Activated naive CD4-positive, alpha-beta T cell treated with anti-CD3 and anti-CD28 coated beads, Interleukin-2, amount 10 ng/mL, durations not matched to agents 7 days and 5 days (primary cell): Measurements from ENCODE around the gene EVI5.
"Not testable (repeated sequence)": the region's sequence is repeated elsewhere in the genome, so short reads cannot be mapped to it uniquely, and the experiment has no call there.

ENCODE experiments used
- CTCF ChIA-PET: fragments of 350-600 bp; sonication (Branson Sonifier 250); formaldehyde crosslinking; loops from one replicate; lab custom pipeline; 2021; ENCODE audit warnings: antibody characterized with exemption; lab: Charles Lee
- DNase-seq: peaks from one replicate; pipeline ENCODE4 v3.0.0-alpha.2; 2020
- H3K27ac Mint-ChIP-seq: one replicate; pipeline ENCODE4 v1.8.0; 2021; ENCODE audit warnings: mild to moderate bottlenecking, moderate library complexity, mixed read lengths
- H3K27me3 Mint-ChIP-seq: one replicate; pipeline ENCODE4 v1.8.0; 2021; ENCODE audit warnings: mild to moderate bottlenecking, mixed read lengths
- H3K36me3 Mint-ChIP-seq: one replicate; pipeline ENCODE4 v1.8.0; 2021; ENCODE audit warnings: mixed read lengths
- H3K4me1 Mint-ChIP-seq: one replicate; pipeline ENCODE4 v1.8.0; 2021; ENCODE audit warnings: mixed read lengths
- H3K4me3 Mint-ChIP-seq: one replicate; pipeline ENCODE4 v1.8.0; 2021; ENCODE audit warnings: mild to moderate bottlenecking, moderate library complexity, mixed read lengths
- H3K9me3 Mint-ChIP-seq: one replicate; pipeline ENCODE4 v1.8.0; 2021; ENCODE audit warnings: mixed read lengths

EVI5 gene

DNA sequence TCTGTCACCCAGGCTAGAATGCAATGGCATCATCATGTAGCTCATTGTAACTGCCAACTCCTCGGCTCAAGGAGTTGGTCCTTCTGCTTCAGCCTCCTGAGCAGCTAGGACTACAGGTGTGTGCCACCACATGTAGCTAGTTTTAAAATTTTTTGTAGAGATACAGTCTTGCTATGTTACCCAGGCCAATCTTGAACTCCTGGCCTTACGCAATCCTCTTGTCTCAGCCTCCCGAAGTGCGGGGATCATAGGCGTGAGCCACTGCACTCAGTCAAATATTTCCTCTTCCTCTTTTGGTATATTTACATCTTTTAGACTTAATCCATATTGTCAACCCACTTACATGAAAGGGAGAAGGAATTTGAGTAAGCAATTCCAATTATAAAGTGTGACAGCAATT is 121.1 kb downstream of the EVI5 start:
- CTCF ChIA-PET, result interaction anchor here (0.7 kb wide), 1 partner anchor 12 kb away, joined by 3 read pairs; no protein-coding TSS in a partner anchor
- Mint-ChIP-seq H3K36me3 (no peaks in the 10 kb centered on the region), H3K27ac (no peak overlapping the region), H3K4me3 (no peak overlapping the region), H3K9me3 (no peaks in the 10 kb centered on the region), H3K27me3 (no peaks in the 10 kb centered on the region), H3K4me1 (no peaks in the 10 kb centered on the region)
- no peak for DNase-seq

- Mint-ChIP-seq H3K27ac (no peak overlapping the region), H3K4me1 (no peaks in the 10 kb centered on the region), H3K4me3 (no peak overlapping the region), H3K27me3 (no peaks in the 10 kb centered on the region), H3K36me3 (no peaks in the 10 kb centered on the region), H3K9me3 (no peaks in the 10 kb centered on the region)
- CTCF ChIA-PET, result no interaction called here
- DNase-seq, result no peak
Measured at GRCh38 chr1:92662048-92662447, 122.9 kb downstream of the EVI5 start.

- Mint-ChIP-seq H3K27me3 (peaks cover 4% of the 10 kb centered on the region), H3K27ac (no peak overlapping the region), H3K36me3 (peaks cover 2% of the 10 kb centered on the region), H3K4me3 (no peak overlapping the region), H3K9me3 (peaks cover 22% of the 10 kb centered on the region), H3K4me1 (no peaks in the 10 kb centered on the region)
- CTCF ChIA-PET, result interaction anchor here (0.6 kb wide), 1 partner anchor 842 kb away, joined by 3 read pairs; no protein-coding TSS in a partner anchor
- no peak for DNase-seq
Measured at GRCh38 chr1:92657701-92658100, 127.2 kb downstream of the EVI5 start.

DNA sequence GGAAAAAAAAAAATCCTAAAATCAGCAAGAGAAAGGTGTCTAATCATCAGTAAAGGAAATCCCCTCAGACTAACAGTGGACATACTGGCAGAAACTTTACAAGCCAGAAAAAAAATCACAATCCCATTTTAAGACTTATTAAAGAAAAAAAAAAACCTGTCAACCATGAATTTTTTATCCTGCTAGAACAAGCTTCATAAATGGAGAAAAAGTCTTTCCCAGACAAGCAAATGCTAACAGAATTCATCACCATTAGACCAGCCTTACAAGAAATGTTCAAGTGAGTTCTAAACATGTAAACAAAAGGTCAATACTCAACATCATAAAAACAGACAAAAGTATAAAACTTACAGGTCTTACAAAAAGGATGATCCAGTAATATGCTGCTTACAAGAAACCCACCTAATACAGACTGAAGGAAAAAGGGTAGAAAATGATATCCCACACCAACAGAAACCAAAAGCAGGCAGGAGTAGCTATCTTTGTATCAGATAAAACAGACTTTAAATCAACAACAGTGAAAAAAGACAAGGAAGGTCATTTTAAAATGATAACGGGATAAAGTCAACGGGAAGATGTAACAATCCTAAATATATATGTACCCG is 129.6 kb downstream of the EVI5 start:
- H3K4me1 Mint-ChIP-seq, result no peaks in the 10 kb centered on the region
- peaks cover 4% of the 10 kb centered on the region for H3K27me3 Mint-ChIP-seq
- no peak overlapping the region for H3K27ac Mint-ChIP-seq
- DNase-seq, result no peak
- H3K9me3 Mint-ChIP-seq, result peaks cover 22% of the 10 kb centered on the region
- CTCF ChIA-PET, result interaction anchor here (1.1 kb wide), 1 partner anchor 10 kb away, joined by 5 read pairs; no protein-coding TSS in a partner anchor
- H3K36me3 Mint-ChIP-seq, result peaks cover 2% of the 10 kb centered on the region
- no peak overlapping the region for H3K4me3 Mint-ChIP-seq

GRCh38 chr1:92653605-92654381 is 131.1 kb downstream of the EVI5 start:
- no peak for DNase-seq

DNA sequence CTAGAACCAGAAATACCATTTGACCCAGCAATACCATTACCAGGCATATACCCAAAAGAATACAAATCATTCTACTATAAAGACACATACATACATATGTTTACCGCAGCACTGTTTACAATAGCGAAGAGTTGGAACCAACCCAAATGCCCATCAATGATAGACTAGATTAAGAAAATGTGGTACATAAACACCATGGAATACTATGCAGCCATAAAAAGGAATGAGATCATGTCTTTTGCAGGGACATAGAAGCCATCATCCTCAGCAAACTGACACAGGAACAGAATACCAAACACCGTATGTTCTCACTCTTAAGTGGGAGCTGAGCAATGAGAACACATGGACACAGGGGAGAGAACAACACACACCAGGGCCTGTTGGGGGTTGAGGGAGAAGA is 144.2 kb downstream of the EVI5 start:
- H3K36me3 Mint-ChIP-seq, H3K27me3 Mint-ChIP-seq, H3K9me3 Mint-ChIP-seq, CTCF ChIA-PET, H3K27ac Mint-ChIP-seq, DNase-seq, H3K4me3 Mint-ChIP-seq, H3K4me1 Mint-ChIP-seq: not testable (repeated sequence)

More at GRCh38 chr1:92653605-92654381, 131.1 kb downstream of the EVI5 start:
- Mint-ChIP-seq H3K27me3 (peaks cover 11% of the 10 kb centered on the region), H3K9me3 (peaks cover 22% of the 10 kb centered on the region), H3K4me1 (no peaks in the 10 kb centered on the region), H3K36me3 (peaks cover 2% of the 10 kb centered on the region), H3K4me3 (no peak overlapping the region), H3K27ac (no peak overlapping the region)
- CTCF ChIA-PET, result interaction anchor here (1.1 kb wide), 1 partner anchor 8 kb away, joined by 5 read pairs; no protein-coding TSS in a partner anchor

DNA sequence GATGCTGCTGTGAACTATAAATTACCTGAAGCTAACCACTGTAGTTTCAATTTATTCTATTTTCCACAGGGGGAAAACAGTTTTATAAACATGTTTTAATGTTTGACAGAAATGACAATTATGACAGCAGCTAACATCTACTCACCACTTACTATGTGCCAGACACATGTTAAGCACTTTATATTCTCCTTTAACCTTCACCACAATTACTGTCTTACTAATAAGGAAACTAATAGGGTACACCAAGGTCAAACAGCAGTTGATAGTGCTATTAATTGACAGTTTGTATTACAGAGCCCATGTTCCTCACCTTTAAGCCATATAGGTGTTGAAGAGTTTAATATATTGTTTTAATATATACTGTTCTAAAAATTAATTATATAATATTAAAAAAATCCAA is 146.4 kb downstream of the EVI5 start:
- no peaks in the 10 kb centered on the region for H3K36me3 Mint-ChIP-seq
- no peaks in the 10 kb centered on the region for H3K9me3 Mint-ChIP-seq
- H3K27ac Mint-ChIP-seq, result no peak overlapping the region
- DNase-seq, result no peak
- H3K27me3 Mint-ChIP-seq, result peaks cover 4% of the 10 kb centered on the region
- H3K4me1 Mint-ChIP-seq, result no peaks in the 10 kb centered on the region
- H3K4me3 Mint-ChIP-seq, result no peak overlapping the region
- CTCF ChIA-PET, result no interaction called here

DNA sequence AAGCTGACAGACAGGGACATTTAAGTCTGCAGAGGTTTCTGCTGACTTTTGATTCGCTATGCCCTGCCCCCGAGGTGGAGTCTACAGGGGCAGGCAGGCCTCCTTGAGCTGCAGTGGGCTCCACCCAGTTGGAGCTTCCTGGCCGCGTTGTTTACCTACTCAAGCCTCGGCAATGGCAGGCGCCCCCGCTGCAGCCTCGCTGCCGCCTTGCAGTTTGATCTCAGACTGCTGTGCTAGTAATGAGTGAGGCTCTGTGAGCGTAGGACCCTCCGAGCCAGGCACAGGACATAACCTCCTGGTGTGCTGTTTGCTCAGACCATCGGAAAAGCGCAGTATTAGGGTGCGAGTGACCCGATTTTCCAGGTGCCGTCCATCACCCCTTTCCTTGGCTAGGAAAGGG is 149.7 kb downstream of the EVI5 start:
- H3K36me3 Mint-ChIP-seq, H3K27ac Mint-ChIP-seq: not testable (repeated sequence)

DNA sequence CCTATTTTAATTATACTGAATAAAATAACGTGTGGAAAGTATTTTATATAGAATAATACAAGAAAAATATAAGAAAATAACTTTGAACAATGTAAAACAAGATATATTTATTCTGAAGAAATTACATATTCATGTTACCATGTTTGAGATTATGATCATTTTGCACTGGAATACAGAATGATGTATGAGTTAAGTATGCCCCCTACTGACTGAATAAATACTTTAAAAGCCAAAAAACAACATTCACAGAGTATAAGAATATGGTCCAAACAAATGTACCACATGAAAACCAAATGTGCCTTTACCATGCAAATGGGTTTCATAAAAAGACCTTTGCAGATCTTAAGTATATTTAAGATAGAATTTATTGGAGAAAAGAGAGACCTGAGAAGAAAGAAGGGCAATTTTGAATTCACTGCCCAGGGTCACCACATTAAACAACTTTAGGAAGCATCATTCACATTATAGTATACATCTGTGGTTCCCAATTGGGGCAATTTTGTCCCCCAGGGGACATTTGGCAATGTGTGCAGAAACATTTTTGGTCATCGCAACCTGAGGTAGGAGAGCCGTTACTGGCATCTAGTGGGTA is 161.6 kb downstream of the EVI5 start:
- H3K36me3 Mint-ChIP-seq, result no peaks in the 10 kb centered on the region
- H3K9me3 Mint-ChIP-seq, result no peaks in the 10 kb centered on the region
- no peak overlapping the region for H3K27ac Mint-ChIP-seq
- no peak overlapping the region for H3K4me3 Mint-ChIP-seq
- CTCF ChIA-PET, result interaction anchor here (1.0 to 1.6 kb wide), 7 partner anchors 140 to 626 kb away, joined by 3 to 23 read pairs (median 8); partner anchors contain the start of genes GLMN and RPAP2
- H3K27me3 Mint-ChIP-seq, result no peaks in the 10 kb centered on the region
- no peak for DNase-seq
- H3K4me1 Mint-ChIP-seq, result peaks cover 2% of the 10 kb centered on the region

More for the DNA sequence above, 149.7 kb downstream of the EVI5 start:
- H3K4me1 Mint-ChIP-seq, H3K9me3 Mint-ChIP-seq, CTCF ChIA-PET, H3K4me3 Mint-ChIP-seq, DNase-seq, H3K27me3 Mint-ChIP-seq: not testable (repeated sequence)

DNA sequence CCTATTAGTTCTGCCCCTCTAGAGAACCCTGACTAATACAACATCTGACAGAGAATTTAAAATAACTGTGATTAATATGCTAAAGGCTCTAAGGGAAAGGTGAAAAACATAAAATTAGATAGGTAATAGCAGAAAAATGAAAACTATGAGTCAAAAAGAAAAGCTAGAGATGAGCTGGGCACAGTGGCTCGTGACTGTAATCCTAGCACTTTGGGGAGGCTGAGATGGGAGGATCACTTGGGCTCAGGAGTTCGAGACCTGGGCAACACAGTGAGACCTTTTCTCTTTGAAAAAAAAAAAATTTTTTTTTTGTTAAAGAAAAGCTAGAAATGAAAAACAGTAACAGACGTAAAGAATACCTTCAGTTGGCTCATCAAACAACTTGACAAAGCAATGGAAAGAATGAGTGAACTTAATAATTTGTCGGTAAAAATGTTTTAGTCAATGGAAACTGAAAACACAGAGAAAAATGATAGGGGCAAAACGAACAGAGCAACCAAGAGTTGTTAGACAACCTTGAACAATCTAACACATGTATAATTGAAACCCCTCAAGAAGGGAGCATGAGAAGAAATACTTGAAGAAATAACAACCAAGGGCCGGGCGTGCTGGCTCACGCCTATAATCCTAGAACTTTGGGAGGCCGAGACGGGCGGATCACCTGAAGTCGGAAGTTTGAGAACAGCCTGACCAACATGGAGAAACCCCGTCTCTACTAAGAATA is 165.3 kb downstream of the EVI5 start:
- H3K4me3 Mint-ChIP-seq, result no peak overlapping the region
- CTCF ChIA-PET, result interaction anchor here (1.1 to 1.2 kb wide), 2 partner anchors 309 to 311 kb away, joined by 3 read pairs; no protein-coding TSS in a partner anchor
- H3K36me3 Mint-ChIP-seq, result no peaks in the 10 kb centered on the region
- no peak for DNase-seq
- H3K27me3 Mint-ChIP-seq, result no peaks in the 10 kb centered on the region
- no peaks in the 10 kb centered on the region for H3K9me3 Mint-ChIP-seq
- peaks cover 2% of the 10 kb centered on the region for H3K4me1 Mint-ChIP-seq
- H3K27ac Mint-ChIP-seq, result no peak overlapping the region

- Mint-ChIP-seq H3K36me3 (no peaks in the 10 kb centered on the region), H3K27me3 (no peaks in the 10 kb centered on the region), H3K4me3 (no peak overlapping the region), H3K27ac (no peak overlapping the region), H3K9me3 (no peaks in the 10 kb centered on the region), H3K4me1 (peaks cover 23% of the 10 kb centered on the region)
- DNase-seq, result no peak
- CTCF ChIA-PET, result interaction anchor here (0.6 to 2.3 kb wide), 5 partner anchors 14 to 129 kb away, joined by 3 to 11 read pairs (median 4); partner anchors contain the start of gene GFI1
Measured at GRCh38 chr1:92601044-92601443, 183.9 kb downstream of the EVI5 start.

GRCh38 chr1:92599184-92599583 is 185.7 kb downstream of the EVI5 start:
- no peak for DNase-seq
- CTCF ChIA-PET, result interaction anchor here (0.6 to 2.3 kb wide), 7 partner anchors 12 to 289 kb away, joined by 3 to 11 read pairs (median 5); partner anchors contain the start of gene GFI1
- peaks cover 23% of the 10 kb centered on the region for H3K4me1 Mint-ChIP-seq
- no peaks in the 10 kb centered on the region for H3K9me3 Mint-ChIP-seq
- no peak overlapping the region for H3K4me3 Mint-ChIP-seq
- H3K27me3 Mint-ChIP-seq, result no peaks in the 10 kb centered on the region
- H3K36me3 Mint-ChIP-seq, result peaks cover 2% of the 10 kb centered on the region
- no peak overlapping the region for H3K27ac Mint-ChIP-seq

GRCh38 chr1:92589361-92589760 is 195.5 kb downstream of the EVI5 start:
- CTCF ChIA-PET, H3K4me3 Mint-ChIP-seq, DNase-seq, H3K27ac Mint-ChIP-seq, H3K27me3 Mint-ChIP-seq: not testable (repeated sequence)
- peaks cover 17% of the 10 kb centered on the region for H3K36me3 Mint-ChIP-seq
- peaks cover 31% of the 10 kb centered on the region for H3K4me1 Mint-ChIP-seq
- H3K9me3 Mint-ChIP-seq, result peaks cover 14% of the 10 kb centered on the region
